Measurements from ENCODE around the gene RFX2. TPM values are rescaled to one million over a fixed set of nuclear protein-coding genes. Genes with fewer than 3 reads are reported as not detected.

RFX2 gene
- total and polyA plus RNA-seq, 7 experiments from 2014 or later, result 3.8 to 18.4 (median 8.2) TPM

- H3K4me1 Mint-ChIP-seq, result no peaks in the 10 kb centered on the region
- intact Hi-C loops (cut with micrococcal nuclease), result no loop called here
- CTCF ChIA-PET, result no interaction called here
These were observed 22.9 kb upstream of the RFX2 start for GRCh38 chr19:6133231-6133630.

GRCh38 chr19:6132482-6132881 lies 22.2 kb upstream of the RFX2 start:
- Histone ChIP-seq H3K9me3 (ENCODE audit: control insufficient read depth in 2 of 3, low read length in 3 of 3) (peaks cover 0 to 5% (median 0%) of the 10 kb centered on the region in 3 experiments), H3K27ac (ENCODE audit: low read depth, low read length) (no peak overlapping the region), H3K36me3 (ENCODE audit: control insufficient read depth in 2 of 3, insufficient read depth in 3 of 3, low read length in 3 of 3) (no peaks in the 10 kb centered on the region), H3K4me3 (ENCODE audit: low read length) (no peak overlapping the region), H3K4me1 (ENCODE audit: control insufficient read depth in 2 of 2, insufficient read depth in 2 of 2, low read length in 2 of 2) (no peaks in the 10 kb centered on the region), H3K27me3 (ENCODE audit: control insufficient read depth in 2 of 2, insufficient read depth in 2 of 2, low read length in 2 of 2) (no peaks in the 10 kb centered on the region)
- no peak for DNase-seq
- Mint-ChIP-seq H3K36me3 (no peaks in the 10 kb centered on the region), H3K27ac (no peak overlapping the region), H3K27me3 (no peaks in the 10 kb centered on the region), H3K4me3 (no peak overlapping the region), H3K4me1 (no peaks in the 10 kb centered on the region), H3K9me3 (peaks cover 0 to 4% (median 0%) of the 10 kb centered on the region in 11 donors)
- POLR2A ChIA-PET, result no interaction called here
- intact Hi-C loops (cut with micrococcal nuclease), result no loop called here
- CTCF ChIA-PET, result no interaction called here
- ATAC-seq, result no peak

More at GRCh38 chr19:6133231-6133630, 22.9 kb upstream of the RFX2 start:
- no peaks in the 10 kb centered on the region for H3K36me3 ChIP-seq (ENCODE audit: control insufficient read depth in 2 of 3, insufficient read depth in 3 of 3, low read length in 3 of 3)
- Mint-ChIP-seq H3K36me3 (no peaks in the 10 kb centered on the region), H3K27me3 (peaks cover 0 to 4% (median 0%) of the 10 kb centered on the region in 5 donors), H3K27ac (no peak overlapping the region), H3K4me3 (no peak overlapping the region), H3K9me3 (peaks cover 0 to under 1% (median 0%) of the 10 kb centered on the region in 11 donors)
- no peaks in the 10 kb centered on the region for H3K4me1 ChIP-seq (ENCODE audit: control insufficient read depth in 2 of 2, insufficient read depth in 2 of 2, low read length in 2 of 2)
- DNase-seq (no peak), ATAC-seq (no peak)
- H3K27ac ChIP-seq (ENCODE audit: low read depth, low read length), result no peak overlapping the region
- H3K9me3 ChIP-seq (ENCODE audit: control insufficient read depth in 2 of 3, low read length in 3 of 3), result no peaks in the 10 kb centered on the region
- H3K27me3 ChIP-seq (ENCODE audit: control insufficient read depth in 2 of 2, insufficient read depth in 2 of 2, low read length in 2 of 2), result no peaks in the 10 kb centered on the region
- POLR2A ChIA-PET, result no interaction called here
- H3K4me3 ChIP-seq (ENCODE audit: low read length), result no peak overlapping the region

GRCh38 chr19:6127716-6128335 lies 17.5 kb upstream of the RFX2 start:
- Histone ChIP-seq H3K27me3 (ENCODE audit: control insufficient read depth in 2 of 2, insufficient read depth in 2 of 2, low read length in 2 of 2) (no peaks in the 10 kb centered on the region), H3K27ac (ENCODE audit: low read depth, low read length) (no peak overlapping the region), H3K36me3 (ENCODE audit: control insufficient read depth in 2 of 3, insufficient read depth in 3 of 3, low read length in 3 of 3) (no peaks in the 10 kb centered on the region), H3K4me1 (ENCODE audit: control insufficient read depth in 2 of 2, insufficient read depth in 2 of 2, low read length in 2 of 2) (no peaks in the 10 kb centered on the region), H3K9me3 (ENCODE audit: control insufficient read depth in 2 of 3, low read length in 3 of 3) (peaks cover 0 to 5% (median 0%) of the 10 kb centered on the region in 3 experiments), H3K4me3 (ENCODE audit: low read length) (no peak overlapping the region)
- H3K27ac Mint-ChIP-seq, result no peak overlapping the region
- intact Hi-C loops (cut with micrococcal nuclease), result loop anchor here (5.0 kb wide), 2 partner anchors 41 to 141 kb away; no protein-coding TSS in a partner anchor
- peaks cover 0 to 7% (median 0%) of the 10 kb centered on the region in 7 donors for H3K4me1 Mint-ChIP-seq
- no peaks in the 10 kb centered on the region for H3K36me3 Mint-ChIP-seq
- ChIA-PET CTCF (interaction anchor here (2.2 to 6.2 kb wide), 3 partner anchors 28 to 81 kb away, joined by 5 to 83 read pairs (median 8); no protein-coding TSS in a partner anchor), POLR2A (no interaction called here)
- no peak overlapping the region for H3K4me3 Mint-ChIP-seq
- no peaks in the 10 kb centered on the region for H3K27me3 Mint-ChIP-seq
- ATAC-seq (no peak), DNase-seq (no peak)
- peaks cover 0 to 4% (median 0%) of the 10 kb centered on the region in 11 donors for H3K9me3 Mint-ChIP-seq

- peaks cover 0 to 4% (median 0%) of the 10 kb centered on the region in 11 donors for H3K9me3 Mint-ChIP-seq
- Histone ChIP-seq H3K36me3 (ENCODE audit: control insufficient read depth in 2 of 3, insufficient read depth in 3 of 3, low read length in 3 of 3) (no peaks in the 10 kb centered on the region), H3K27ac (ENCODE audit: low read depth, low read length) (no peak overlapping the region), H3K27me3 (ENCODE audit: control insufficient read depth in 2 of 2, insufficient read depth in 2 of 2, low read length in 2 of 2) (no peaks in the 10 kb centered on the region), H3K4me1 (ENCODE audit: control insufficient read depth in 2 of 2, insufficient read depth in 2 of 2, low read length in 2 of 2) (no peaks in the 10 kb centered on the region), H3K9me3 (ENCODE audit: control insufficient read depth in 2 of 3, low read length in 3 of 3) (peaks cover 0 to 5% (median 0%) of the 10 kb centered on the region in 3 experiments), H3K4me3 (ENCODE audit: low read length) (no peak overlapping the region)
- DNase-seq (peak in 4 of 9 donors; percentile 9 to 22 (median 16)), ATAC-seq (peak; percentile 54)
- peaks cover 0 to 7% (median 0%) of the 10 kb centered on the region in 7 donors for H3K4me1 Mint-ChIP-seq
- H3K27me3 Mint-ChIP-seq, result no peaks in the 10 kb centered on the region
- POLR2A ChIA-PET, result interaction anchor here (0.6 kb wide), 1 partner anchor 26 kb away, joined by 3 read pairs; no protein-coding TSS in a partner anchor
- H3K27ac Mint-ChIP-seq, result no peak overlapping the region
- intact Hi-C loops (cut with micrococcal nuclease), result loop anchor here (1.0 to 5.0 kb wide), 3 partner anchors 39 to 173 kb away; no protein-coding TSS in a partner anchor
- no peaks in the 10 kb centered on the region for H3K36me3 Mint-ChIP-seq
- CTCF ChIA-PET, result interaction anchor here (0.6 to 6.2 kb wide), 13 partner anchors 10 to 1591 kb away, joined by 3 to 83 read pairs (median 5); no protein-coding TSS in a partner anchor
- no peak overlapping the region for H3K4me3 Mint-ChIP-seq
These were observed 16.2 kb upstream of the RFX2 start for GRCh38 chr19:6126335-6126974.

GRCh38 chr19:6125571-6125989 lies 15.3 kb upstream of the RFX2 start:
- no peak overlapping the region for H3K4me3 Mint-ChIP-seq
- H3K9me3 Mint-ChIP-seq, result peaks cover 0 to 4% (median 0%) of the 10 kb centered on the region in 11 donors
- H3K27ac Mint-ChIP-seq, result peak overlapping the region in 1 of 9 donors; percentile 28
- no peaks in the 10 kb centered on the region for H3K36me3 Mint-ChIP-seq
- ATAC-seq (peak; percentile 89), DNase-seq (peak; percentile 25 to 78 (median 70))
- H3K27me3 Mint-ChIP-seq, result no peaks in the 10 kb centered on the region
- peaks cover 0 to 5% (median 0%) of the 10 kb centered on the region in 3 experiments for H3K9me3 ChIP-seq (ENCODE audit: control insufficient read depth in 2 of 3, low read length in 3 of 3)
- no peaks in the 10 kb centered on the region for H3K36me3 ChIP-seq (ENCODE audit: control insufficient read depth in 2 of 3, insufficient read depth in 3 of 3, low read length in 3 of 3)
- H3K4me1 ChIP-seq (ENCODE audit: control insufficient read depth in 2 of 2, insufficient read depth in 2 of 2, low read length in 2 of 2), result no peaks in the 10 kb centered on the region
- intact Hi-C loops (cut with micrococcal nuclease), result loop anchor here (1.0 to 5.0 kb wide), 7 partner anchors 15 to 174 kb away; partner anchors contain the start of gene RFX2 (in 1 of the 2)
- peaks cover 0 to 7% (median 0%) of the 10 kb centered on the region in 7 donors for H3K4me1 Mint-ChIP-seq
- CTCF ChIA-PET, result interaction anchor here (0.6 to 6.2 kb wide), 11 partner anchors 9 to 186 kb away, joined by 3 to 83 read pairs (median 5); no protein-coding TSS in a partner anchor
- no peak overlapping the region for H3K4me3 ChIP-seq (ENCODE audit: low read length)
- no peaks in the 10 kb centered on the region for H3K27me3 ChIP-seq (ENCODE audit: control insufficient read depth in 2 of 2, insufficient read depth in 2 of 2, low read length in 2 of 2)
- POLR2A ChIA-PET, result no interaction called here
- H3K27ac ChIP-seq (ENCODE audit: low read depth, low read length), result no peak overlapping the region

GRCh38 chr19:6119031-6119430 lies 8.7 kb upstream of the RFX2 start:
- intact Hi-C loops (cut with micrococcal nuclease), result loop anchor here in 1 of 2 donors (10.0 kb wide), 2 partner anchors 434 to 1796 kb away; partner anchors contain the start of genes HSD11B1L, MICOS13 and TGFBR3L
- Mint-ChIP-seq H3K36me3 (peaks cover 3 to 8% (median 5%) of the 10 kb centered on the region in 5 donors), H3K27ac (no peak overlapping the region), H3K4me1 (peaks cover 0 to 6% (median 0%) of the 10 kb centered on the region in 7 donors), H3K27me3 (peaks cover 0 to 11% (median 6%) of the 10 kb centered on the region in 5 donors), H3K4me3 (no peak overlapping the region), H3K9me3 (peaks cover 0 to 18% (median 10%) of the 10 kb centered on the region in 11 donors)
- no peaks in the 10 kb centered on the region for H3K36me3 ChIP-seq (ENCODE audit: control insufficient read depth in 2 of 3, insufficient read depth in 3 of 3, low read length in 3 of 3)
- H3K4me3 ChIP-seq (ENCODE audit: low read length), result no peak overlapping the region
- H3K27me3 ChIP-seq (ENCODE audit: control insufficient read depth in 2 of 2, insufficient read depth in 2 of 2, low read length in 2 of 2), result no peaks in the 10 kb centered on the region
- peaks cover 0 to 7% (median 0%) of the 10 kb centered on the region in 3 experiments for H3K9me3 ChIP-seq (ENCODE audit: control insufficient read depth in 2 of 3, low read length in 3 of 3)
- ChIA-PET POLR2A (interaction anchor here (0.6 to 1.1 kb wide), 2 partner anchors 32 to 1704 kb away, joined by 3 read pairs; no protein-coding TSS in a partner anchor), CTCF (interaction anchor here (0.8 to 1.0 kb wide), 2 partner anchors 71 to 141 kb away, joined by 3 to 4 read pairs; partner anchors contain the start of gene RANBP3)
- H3K27ac ChIP-seq (ENCODE audit: low read depth, low read length), result no peak overlapping the region
- no peaks in the 10 kb centered on the region for H3K4me1 ChIP-seq (ENCODE audit: control insufficient read depth in 2 of 2, insufficient read depth in 2 of 2, low read length in 2 of 2)
- ATAC-seq (no peak), DNase-seq (no peak)

All from naive thymus-derived CD4-positive, alpha-beta T cell (primary cell).